ENCODE data around the gene FRG2C. TPM values are rescaled to one million over a fixed set of nuclear protein-coding genes. Genes with fewer than 3 reads are reported as not detected.
A peak's percentile ranks its signal among the peaks of the same experiment; 100 is the strongest.
"Not testable (repeated sequence)": the region's sequence is repeated elsewhere in the genome, so short reads cannot be mapped to it uniquely, and the experiment has no call there.

Gene FRG2C
- polyA plus RNA-seq (2012; rRNA removed) = not detected in 2 replicates
- polyA plus RNA-seq (2012; cell fraction: cytosol; rRNA removed) = 0.01 TPM in 1 of 2 replicates, not detected in the other
- polyA plus RNA-seq (2012; cell fraction: nucleus; rRNA removed) = 0.02 TPM in 2 replicates

- H3K36me3 ChIP-seq (replicated peaks in 1 of 2; ENCODE audit: control insufficient read depth in 1 of 2, insufficient read depth in 2 of 2, low read length in 1 of 2); H3K4me2 ChIP-seq; H3K27ac ChIP-seq (ENCODE audit: low read depth in 2 of 2, low read length in 1 of 2); H3K4me3 ChIP-seq (ENCODE audit: low read depth in 2 of 2, low read length in 1 of 2); H3K9me3 ChIP-seq; H3F3A ChIP-seq (replicated peaks; ENCODE audit: insufficient read depth); H3K79me2 ChIP-seq (ENCODE audit: insufficient read depth); H3K27me3 ChIP-seq (ENCODE audit: insufficient read depth); POLR2A ChIA-PET; DNase-seq; H4K20me1 ChIP-seq (ENCODE audit: insufficient read depth); CTCF ChIA-PET; H2AFZ ChIP-seq (ENCODE audit: low read depth); H3K9me2 ChIP-seq; H3K9ac ChIP-seq; H3K4me1 ChIP-seq (ENCODE audit: control insufficient read depth in 1 of 2, insufficient read depth in 2 of 2, low read depth in 1 of 2, low read length in 1 of 2): not testable (repeated sequence)
- WGBS (ENCODE audit: low lambda C conversion rate) = 45% methylated on average over 9 of the region's 9 CpGs
Measured at GRCh38 chr3:75664028-75664427, at the start of gene FRG2C. Gene FRG2C, plus strand, starts transcription at chr3:75664328. Its CDS starts 52 bp downstream, at chr3:75664380.

- Histone ChIP-seq H3K4me3 (ENCODE audit: low read depth in 2 of 2, low read length in 1 of 2) (peak overlapping the region; percentile 46 to 48; a peak in 2 of 4 replicates), H2AFZ (ENCODE audit: low read depth) (peak overlapping the region; percentile 79; the same call in 1 of the 2 replicates), H3K27ac (ENCODE audit: low read depth in 2 of 2, low read length in 1 of 2) (peak overlapping the region in 1 of 2 experiments; percentile 71; a peak in 1 of 4 replicates), H3K4me2 (peak overlapping the region; percentile 68), H3K9ac (peak overlapping the region; percentile 39; the same call in 1 of the 2 replicates)
- H3K4me1 ChIP-seq (ENCODE audit: control insufficient read depth in 1 of 2, insufficient read depth in 2 of 2, low read depth in 1 of 2, low read length in 1 of 2); H3K36me3 ChIP-seq (replicated peaks in 1 of 2; ENCODE audit: control insufficient read depth in 1 of 2, insufficient read depth in 2 of 2, low read length in 1 of 2); H4K20me1 ChIP-seq (ENCODE audit: insufficient read depth); H3K79me2 ChIP-seq (ENCODE audit: insufficient read depth); H3K9me3 ChIP-seq; H3F3A ChIP-seq (replicated peaks; ENCODE audit: insufficient read depth); H3K27me3 ChIP-seq (ENCODE audit: insufficient read depth); H3K9me2 ChIP-seq; CTCF ChIA-PET: not testable (repeated sequence)
- POLR2A ChIA-PET = interaction anchor here (0.6 to 1.5 kb wide), 3 partner anchors 12 to 28 kb away, joined by 3 to 5 read pairs (median 3); no protein-coding TSS in a partner anchor
- WGBS (ENCODE audit: low lambda C conversion rate) = 3% methylated on average over 7 of the region's 43 CpGs
- peak; percentile 93 for DNase-seq
Measured at GRCh38 chr3:75618666-75619305, 45.3 kb upstream of the FRG2C start.

- H3K4me1 ChIP-seq (ENCODE audit: control insufficient read depth in 1 of 2, insufficient read depth in 2 of 2, low read depth in 1 of 2, low read length in 1 of 2); H4K20me1 ChIP-seq (ENCODE audit: insufficient read depth); H3F3A ChIP-seq (replicated peaks; ENCODE audit: insufficient read depth); CTCF ChIA-PET; H3K36me3 ChIP-seq (replicated peaks in 1 of 2; ENCODE audit: control insufficient read depth in 1 of 2, insufficient read depth in 2 of 2, low read length in 1 of 2); H3K9ac ChIP-seq; H3K9me2 ChIP-seq; H3K9me3 ChIP-seq; H3K79me2 ChIP-seq (ENCODE audit: insufficient read depth); H3K27me3 ChIP-seq (ENCODE audit: insufficient read depth): not testable (repeated sequence)
- peak overlapping the region; percentile 46 to 48; a peak in 3 of 4 replicates for H3K4me3 ChIP-seq (ENCODE audit: low read depth in 2 of 2, low read length in 1 of 2)
- 3% methylated on average over 8 of the region's 52 CpGs for WGBS (ENCODE audit: low lambda C conversion rate)
- peak overlapping the region; percentile 79; the same call in 1 of the 2 replicates for H2AFZ ChIP-seq (ENCODE audit: low read depth)
- POLR2A ChIA-PET = interaction anchor here (0.7 kb wide), 1 partner anchor 28 kb away, joined by 3 read pairs; no protein-coding TSS in a partner anchor
- TF ChIP-seq MAX (IDR thresholded peaks at IDR 0.05; ENCODE audit: low read depth) = peak; percentile 23; the same call in 1 of the 2 replicates
- peak overlapping the region; percentile 68 for H3K4me2 ChIP-seq
- peak overlapping the region in 1 of 2 experiments; percentile 71; a peak in 2 of 4 replicates for H3K27ac ChIP-seq (ENCODE audit: low read depth in 2 of 2, low read length in 1 of 2)
- DNase-seq = peak; percentile 69
Measured at GRCh38 chr3:75619481-75620031, 44.6 kb upstream of the FRG2C start.

GRCh38 chr3:75621772-75622171 lies 42.4 kb upstream of the FRG2C start:
- CTCF ChIA-PET; H3K27ac ChIP-seq (ENCODE audit: low read depth in 2 of 2, low read length in 1 of 2); H3K4me2 ChIP-seq; H3K9ac ChIP-seq; H3K9me3 ChIP-seq; DNase-seq; H3K4me1 ChIP-seq (ENCODE audit: control insufficient read depth in 1 of 2, insufficient read depth in 2 of 2, low read depth in 1 of 2, low read length in 1 of 2); POLR2A ChIA-PET; H3K36me3 ChIP-seq (replicated peaks in 1 of 2; ENCODE audit: control insufficient read depth in 1 of 2, insufficient read depth in 2 of 2, low read length in 1 of 2); H3K9me2 ChIP-seq; H3K27me3 ChIP-seq (ENCODE audit: insufficient read depth); H3K4me3 ChIP-seq (ENCODE audit: low read depth in 2 of 2, low read length in 1 of 2); H3K79me2 ChIP-seq (ENCODE audit: insufficient read depth); H4K20me1 ChIP-seq (ENCODE audit: insufficient read depth); H3F3A ChIP-seq (replicated peaks; ENCODE audit: insufficient read depth); H2AFZ ChIP-seq (ENCODE audit: low read depth): not testable (repeated sequence)
- WGBS (ENCODE audit: low lambda C conversion rate) = 79% methylated on average over 5 of the region's 10 CpGs

GRCh38 chr3:75623656-75624055 lies 40.5 kb upstream of the FRG2C start:
- H2AFZ ChIP-seq (ENCODE audit: low read depth); H3K9me3 ChIP-seq; H3K79me2 ChIP-seq (ENCODE audit: insufficient read depth); CTCF ChIA-PET; H3K4me1 ChIP-seq (ENCODE audit: control insufficient read depth in 1 of 2, insufficient read depth in 2 of 2, low read depth in 1 of 2, low read length in 1 of 2); H4K20me1 ChIP-seq (ENCODE audit: insufficient read depth); H3F3A ChIP-seq (replicated peaks; ENCODE audit: insufficient read depth); H3K4me3 ChIP-seq (ENCODE audit: low read depth in 2 of 2, low read length in 1 of 2); H3K27ac ChIP-seq (ENCODE audit: low read depth in 2 of 2, low read length in 1 of 2); DNase-seq; POLR2A ChIA-PET; H3K9ac ChIP-seq; H3K4me2 ChIP-seq; H3K27me3 ChIP-seq (ENCODE audit: insufficient read depth); H3K36me3 ChIP-seq (replicated peaks in 1 of 2; ENCODE audit: control insufficient read depth in 1 of 2, insufficient read depth in 2 of 2, low read length in 1 of 2); H3K9me2 ChIP-seq: not testable (repeated sequence)
- 56% methylated on average over 6 of the region's 13 CpGs for WGBS (ENCODE audit: low lambda C conversion rate)

- POLR2A ChIA-PET = not testable (repeated sequence)
- WGBS (ENCODE audit: low lambda C conversion rate) = 14% methylated on average over 2 of the region's 2 CpGs
Measured at GRCh38 chr3:75630887-75631535, 33.1 kb upstream of the FRG2C start.

More at GRCh38 chr3:75630887-75631535, 33.1 kb upstream of the FRG2C start:
- H3K36me3 ChIP-seq (replicated peaks in 1 of 2; ENCODE audit: control insufficient read depth in 1 of 2, insufficient read depth in 2 of 2, low read length in 1 of 2); CTCF ChIA-PET; H3K4me3 ChIP-seq (ENCODE audit: low read depth in 2 of 2, low read length in 1 of 2); H3K9ac ChIP-seq; DNase-seq; H3K27ac ChIP-seq (ENCODE audit: low read depth in 2 of 2, low read length in 1 of 2); H2AFZ ChIP-seq (ENCODE audit: low read depth); H3F3A ChIP-seq (replicated peaks; ENCODE audit: insufficient read depth); H3K4me2 ChIP-seq; H3K9me2 ChIP-seq; H3K9me3 ChIP-seq; H4K20me1 ChIP-seq (ENCODE audit: insufficient read depth); H3K79me2 ChIP-seq (ENCODE audit: insufficient read depth); H3K4me1 ChIP-seq (ENCODE audit: control insufficient read depth in 1 of 2, insufficient read depth in 2 of 2, low read depth in 1 of 2, low read length in 1 of 2); H3K27me3 ChIP-seq (ENCODE audit: insufficient read depth): not testable (repeated sequence)

Measured in SK-N-SH (cell line).